Body of pancreas (tissue), 4 donors: Measurements from ENCODE around the gene GPR42. TPM values are rescaled to one million over a fixed set of nuclear protein-coding genes. Genes with fewer than 3 reads are reported as not detected.

Source experiments
- ATAC-seq: fragments of 150-250 bp; one replicate; pipeline ENCODE4 v1.9.1; 2016
- DNase-seq, 4 donors: peaks; one replicate each; pipeline ENCODE4 v3.0.0-alpha.2; 2019
- H3K27ac ChIP-seq, 4 donors: fragments of 200-600 bp; sonication (generic); 1 replicate in 3 of 4; 2 replicates in 1 of 4; pipeline versions ENCODE4 v1.5.1 to v1.6.1; 2016 to 2019; ENCODE audit warnings: mild to moderate bottlenecking in 1 of 4, mixed read lengths in 1 of 4, moderate library complexity in 1 of 4
- H3K27me3 ChIP-seq, 2 donors: fragments of 200-600 bp; sonication (generic); one replicate each; pipeline ENCODE4 v1.6.0; 2016; ENCODE audit warnings: mild to moderate bottlenecking in 1 of 2
- H3K36me3 ChIP-seq, 2 donors: fragments of 200-600 bp; sonication (generic); replicated peaks in 1 of 2; 2 replicates each; pipeline ENCODE4 v1.5.1; 2016; ENCODE audit warnings: low read depth in 2 of 2; ENCODE audit not compliant: insufficient read depth in 1 of 2
- H3K4me1 ChIP-seq: fragments of 200-600 bp; sonication (generic); one replicate; pipeline ENCODE4 v1.6.0; 2016
- H3K4me3 ChIP-seq, 2 donors: fragments of 200-600 bp; sonication (generic); 1 replicate in 1 of 2; 2 replicates in 1 of 2; pipeline ENCODE4 v1.5.1; 2016 to 2019
- H3K9me3 ChIP-seq, 3 donors: fragments of 200-600 bp; sonication (generic); 1 replicate in 2 of 3; 2 replicates in 1 of 3; pipeline ENCODE4 v1.5.1; 2016
- POLR2A ChIP-seq, 3 donors: fragments of 450-650 bp; IDR thresholded peaks; one replicate each; pipeline ENCODE4 v1.6.1; 2016; ENCODE audit warnings: antibody characterized with exemption in 3 of 3, mild to moderate bottlenecking in 2 of 3
- WGBS, 2 donors: methylation state at CpG; one replicate each; pipeline ENCODE4 v1.1.5; 2017; 5-methylcytosine and 5-hydroxymethylcytosine counted together
- intact Hi-C: fragments of 100-400 bp; cut with DNase I; formaldehyde crosslinking; loops from one replicate; pipeline ENCODE4 v1.15.1; 2023
- total RNA-seq, 2 donors: library from RNA; depleted of rRNA; stranded (reverse); fragments of >200 nt; gene quantifications; one replicate each; pipeline ENCODE4 v1.1.0, GENCODE V29; 2016
- TF ChIP-seq, protein P1 (sequence below), 7 experiments: fragments of 450-650 bp in 4 of 7; fragments of 200-600 bp in 3 of 7; sonication (generic) in 3 of 7; IDR thresholded peaks; one replicate each; pipeline ENCODE4 v1.5.1; 2016 to 2019; ENCODE audit warnings: antibody characterized with exemption in 7 of 7

Gene GPR42
- total RNA-seq, 2 donors from 2014 or later: not detected

GRCh38 chr19:35336166-35336955, 34.5 kb upstream of the GPR42 start:
- WGBS, 2 donors: 78 to 81% methylated on average over 18 to 21 of the region's 21 CpGs

GRCh38 chr19:35337097-35337983, 33.5 kb upstream of the GPR42 start:
- Histone ChIP-seq H3K36me3 (no peaks in the 10 kb centered on the region), H3K9me3 (no peaks in the 10 kb centered on the region), H3K27me3 (no peaks in the 10 kb centered on the region), H3K27ac (no peak overlapping the region), H3K4me3 (no peak overlapping the region), H3K4me1 (no peaks in the 10 kb centered on the region)
- intact Hi-C loops: no loop called here
- no peak for ATAC-seq
- TF ChIP-seq POLR2A (IDR thresholded peaks at IDR 0.05): no peak
- TF ChIP-seq, protein P1, sequence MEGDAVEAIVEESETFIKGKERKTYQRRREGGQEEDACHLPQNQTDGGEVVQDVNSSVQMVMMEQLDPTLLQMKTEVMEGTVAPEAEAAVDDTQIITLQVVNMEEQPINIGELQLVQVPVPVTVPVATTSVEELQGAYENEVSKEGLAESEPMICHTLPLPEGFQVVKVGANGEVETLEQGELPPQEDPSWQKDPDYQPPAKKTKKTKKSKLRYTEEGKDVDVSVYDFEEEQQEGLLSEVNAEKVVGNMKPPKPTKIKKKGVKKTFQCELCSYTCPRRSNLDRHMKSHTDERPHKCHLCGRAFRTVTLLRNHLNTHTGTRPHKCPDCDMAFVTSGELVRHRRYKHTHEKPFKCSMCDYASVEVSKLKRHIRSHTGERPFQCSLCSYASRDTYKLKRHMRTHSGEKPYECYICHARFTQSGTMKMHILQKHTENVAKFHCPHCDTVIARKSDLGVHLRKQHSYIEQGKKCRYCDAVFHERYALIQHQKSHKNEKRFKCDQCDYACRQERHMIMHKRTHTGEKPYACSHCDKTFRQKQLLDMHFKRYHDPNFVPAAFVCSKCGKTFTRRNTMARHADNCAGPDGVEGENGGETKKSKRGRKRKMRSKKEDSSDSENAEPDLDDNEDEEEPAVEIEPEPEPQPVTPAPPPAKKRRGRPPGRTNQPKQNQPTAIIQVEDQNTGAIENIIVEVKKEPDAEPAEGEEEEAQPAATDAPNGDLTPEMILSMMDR (IDR thresholded peaks at IDR 0.05): no peak
- WGBS, 2 donors: 61 to 76% methylated on average over 20 to 22 of the region's 25 CpGs
- no peak for DNase-seq

More at GRCh38 chr19:35336166-35336955, 34.5 kb upstream of the GPR42 start:
- TF ChIP-seq POLR2A (IDR thresholded peaks at IDR 0.05): no peak
- TF ChIP-seq, protein P1 (IDR thresholded peaks at IDR 0.05): no peak
- intact Hi-C loops: no loop called here
- no peak overlapping the region for H3K27ac ChIP-seq
- DNase-seq (no peak), ATAC-seq (no peak)
- no peaks in the 10 kb centered on the region for H3K9me3 ChIP-seq
- H3K27me3 ChIP-seq: no peaks in the 10 kb centered on the region
- H3K4me3 ChIP-seq: no peak overlapping the region
- H3K36me3 ChIP-seq: no peaks in the 10 kb centered on the region
- H3K4me1 ChIP-seq: no peaks in the 10 kb centered on the region

DNA sequence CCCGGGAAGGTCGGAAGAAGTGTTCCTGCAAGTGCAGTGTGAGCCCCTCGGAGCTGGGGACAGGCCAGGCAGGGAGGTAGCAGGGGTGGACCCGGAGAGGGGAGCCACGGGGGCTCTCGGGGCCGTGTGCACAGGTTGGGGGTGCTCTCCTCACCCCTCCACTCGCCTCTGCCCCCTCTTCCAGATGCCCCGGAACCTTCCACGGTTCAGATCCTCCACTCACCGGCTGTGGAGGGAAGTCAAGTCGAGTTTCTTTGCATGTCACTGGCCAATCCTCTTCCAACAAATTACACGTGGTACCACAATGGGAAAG, 32.9 kb upstream of the GPR42 start:
- DNase-seq: no peak
- WGBS, 2 donors: 55 to 68% methylated on average over 4 to 13 of the region's 13 CpGs
- ATAC-seq: no peak
- intact Hi-C loops: no loop called here
- Histone ChIP-seq H3K4me1 (no peaks in the 10 kb centered on the region), H3K4me3 (no peak overlapping the region), H3K36me3 (no peaks in the 10 kb centered on the region), H3K9me3 (no peaks in the 10 kb centered on the region), H3K27me3 (no peaks in the 10 kb centered on the region), H3K27ac (no peak overlapping the region)
- TF ChIP-seq, protein P1 (IDR thresholded peaks at IDR 0.05): no peak
- TF ChIP-seq POLR2A (IDR thresholded peaks at IDR 0.05): no peak

- ATAC-seq (no peak), DNase-seq (no peak)
- TF ChIP-seq POLR2A (IDR thresholded peaks at IDR 0.05): no peak
- TF ChIP-seq, protein P1 (IDR thresholded peaks at IDR 0.05): no peak
- no peak overlapping the region for H3K4me3 ChIP-seq
- no peak overlapping the region for H3K27ac ChIP-seq
- no peaks in the 10 kb centered on the region for H3K27me3 ChIP-seq
- no peaks in the 10 kb centered on the region for H3K4me1 ChIP-seq
- H3K9me3 ChIP-seq: no peaks in the 10 kb centered on the region
- H3K36me3 ChIP-seq: no peaks in the 10 kb centered on the region
- WGBS, 2 donors: 64 to 80% methylated on average over 10 of the region's 11 CpGs
- intact Hi-C loops: loop anchor here (10.0 kb wide), 1 partner anchor 154 kb away; the partner anchor contains the start of gene KRTDAP
Observed at GRCh38 chr19:35340431-35340830, 30.4 kb upstream of the GPR42 start.
